ENCODE data around the gene DLGAP1. TPM values are rescaled to one million over a fixed set of nuclear protein-coding genes. Genes with fewer than 3 reads are reported as not detected.

The DLGAP1 gene
- total and polyA plus RNA-seq, 2 of the 13 experiments (the other 11 are each of a cell fraction or from before 2014, with no cell fraction given), result 0.01 TPM; not detected in 1

DNA sequence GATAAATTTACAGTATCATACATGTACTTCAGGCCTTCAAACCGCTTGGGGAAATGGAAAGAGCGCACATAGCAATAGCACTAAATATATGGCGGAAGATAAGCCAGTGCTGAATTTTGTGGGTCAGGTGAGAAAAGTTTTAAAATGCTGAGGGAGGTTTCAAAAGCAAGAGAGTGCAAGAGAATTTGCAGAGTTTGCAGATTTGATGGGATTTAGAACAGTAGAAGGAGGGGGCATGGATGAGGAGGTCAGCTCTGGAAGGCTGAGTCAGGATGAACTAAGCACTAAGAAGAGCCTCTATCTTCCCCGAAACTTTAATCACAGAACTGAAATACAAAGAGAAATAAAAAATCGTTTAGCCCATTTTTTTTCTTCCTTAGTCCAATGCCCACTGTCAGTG is 145.9 kb downstream of the DLGAP1 start:
- DNase-seq (ENCODE audit: low spot score) (no peak), ATAC-seq (no peak), FAIRE-seq (no peak)
- no peak overlapping the region for H2AFZ ChIP-seq (ENCODE audit: low read length)
- H4K20me1 ChIP-seq (ENCODE audit: insufficient read depth, low read length), result no peaks in the 10 kb centered on the region
- WGBS (ENCODE audit: low lambda C conversion rate), result 20% methylated on average over 5 of the region's 5 CpGs
- POLR2A ChIA-PET, result no interaction called here
- no peak overlapping the region for H3K4me2 ChIP-seq (ENCODE audit: low read depth, low read length)
- BruUV-seq (replicated peaks), result no TSS peak
- no peaks in the 10 kb centered on the region for H3K9me3 ChIP-seq (ENCODE audit: low read length)
- no peak overlapping the region for H3K9ac ChIP-seq (ENCODE audit: insufficient read depth, low read depth, low read length)
- H3K4me3 ChIP-seq (replicated peaks in 1 of 3; ENCODE audit: insufficient read depth in 1 of 3, low read depth in 2 of 3, low read length in 3 of 3), result no peak overlapping the region
- intact Hi-C loops (cut with micrococcal nuclease; ENCODE audit: unreplicated experiment) (no loop called here), in situ Hi-C loops (cut with HindIII; ENCODE audit: extremely low pct_ligation_motif_present, low pct_unique_long_range_greater_than_20kb) (no loop called here)
- CTCF ChIA-PET (ENCODE audit: low intra/inter-chr PET ratio, low total read pairs), result no interaction called here
- H3K79me2 ChIP-seq (ENCODE audit: insufficient read depth, low read length), result no peaks in the 10 kb centered on the region
- H3K36me3 ChIP-seq (replicated peaks in 1 of 2; ENCODE audit: control insufficient read depth in 1 of 2, insufficient read depth in 2 of 2, low read length in 2 of 2), result no peaks in the 10 kb centered on the region
- no peaks in the 10 kb centered on the region for H3K27me3 ChIP-seq (ENCODE audit: control insufficient read depth in 1 of 2, insufficient read depth in 2 of 2, low read length in 2 of 2)
- TF ChIP-seq, protein P1, sequence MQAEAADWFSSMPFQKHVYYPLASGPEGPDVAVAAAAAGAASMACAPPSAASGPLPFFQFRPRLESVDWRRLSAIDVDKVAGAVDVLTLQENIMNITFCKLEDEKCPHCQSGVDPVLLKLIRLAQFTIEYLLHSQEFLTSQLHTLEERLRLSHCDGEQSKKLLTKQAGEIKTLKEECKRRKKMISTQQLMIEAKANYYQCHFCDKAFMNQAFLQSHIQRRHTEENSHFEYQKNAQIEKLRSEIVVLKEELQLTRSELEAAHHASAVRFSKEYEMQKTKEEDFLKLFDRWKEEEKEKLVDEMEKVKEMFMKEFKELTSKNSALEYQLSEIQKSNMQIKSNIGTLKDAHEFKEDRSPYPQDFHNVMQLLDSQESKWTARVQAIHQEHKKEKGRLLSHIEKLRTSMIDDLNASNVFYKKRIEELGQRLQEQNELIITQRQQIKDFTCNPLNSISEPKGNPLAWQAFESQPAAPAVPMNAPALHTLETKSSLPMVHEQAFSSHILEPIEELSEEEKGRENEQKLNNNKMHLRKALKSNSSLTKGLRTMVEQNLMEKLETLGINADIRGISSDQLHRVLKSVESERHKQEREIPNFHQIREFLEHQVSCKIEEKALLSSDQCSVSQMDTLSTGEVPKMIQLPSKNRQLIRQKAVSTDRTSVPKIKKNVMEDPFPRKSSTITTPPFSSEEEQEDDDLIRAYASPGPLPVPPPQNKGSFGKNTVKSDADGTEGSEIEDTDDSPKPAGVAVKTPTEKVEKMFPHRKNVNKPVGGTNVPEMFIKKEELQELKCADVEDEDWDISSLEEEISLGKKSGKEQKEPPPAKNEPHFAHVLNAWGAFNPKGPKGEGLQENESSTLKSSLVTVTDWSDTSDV (CRISPR knock-in tag; IDR thresholded peaks at IDR 0.05), result no peak
- TF ChIP-seq MAFF (IDR thresholded peaks at IDR 0.05; ENCODE audit: low read depth, low read length), result peak; percentile 73
- TF ChIP-seq MAFK (conservative IDR thresholded peaks at IDR 0.05 in 1 of 2, IDR thresholded peaks at IDR 0.05 in 1 of 2; ENCODE audit: low read length in 2 of 2), result peak; percentile 71 to 83
- TF ChIP-seq KAT7 (CRISPR knock-in tag; IDR thresholded peaks at IDR 0.05; ENCODE audit: borderline replicate concordance), result no peak
- no peak overlapping the region for H3K27ac ChIP-seq (ENCODE audit: extremely low read length, insufficient read depth, low read length)
- no peaks in the 10 kb centered on the region for H3K4me1 ChIP-seq (ENCODE audit: insufficient read depth, low read length)

DNA sequence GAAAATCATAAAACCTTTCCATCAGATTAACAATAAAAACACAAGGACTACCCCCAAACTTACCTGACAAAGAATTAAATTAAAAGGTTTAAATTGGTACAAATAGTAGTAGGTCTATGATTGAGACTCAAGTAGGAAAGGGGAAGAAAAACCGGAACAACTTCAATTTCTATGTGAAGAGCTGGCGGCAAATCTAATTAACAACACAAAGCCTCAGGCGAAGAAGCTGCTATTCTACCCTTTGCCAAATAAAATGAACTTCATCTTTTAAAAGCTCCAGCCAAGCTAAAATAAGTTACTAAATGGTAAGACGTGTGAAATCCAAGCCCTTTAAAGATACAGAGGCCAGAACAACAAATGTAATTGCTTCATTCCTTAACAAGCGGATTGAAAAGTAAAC is 146.5 kb downstream of the DLGAP1 start:
- Histone ChIP-seq H4K20me1 (ENCODE audit: insufficient read depth, low read length) (no peaks in the 10 kb centered on the region), H3K9ac (ENCODE audit: insufficient read depth, low read depth, low read length) (no peak overlapping the region), H3K9me3 (ENCODE audit: low read length) (no peaks in the 10 kb centered on the region), H3K79me2 (ENCODE audit: insufficient read depth, low read length) (no peaks in the 10 kb centered on the region), H3K36me3 (replicated peaks in 1 of 2; ENCODE audit: control insufficient read depth in 1 of 2, insufficient read depth in 2 of 2, low read length in 2 of 2) (no peaks in the 10 kb centered on the region), H3K27ac (ENCODE audit: extremely low read length, insufficient read depth, low read length) (no peak overlapping the region), H3K27me3 (ENCODE audit: control insufficient read depth in 1 of 2, insufficient read depth in 2 of 2, low read length in 2 of 2) (no peaks in the 10 kb centered on the region), H3K4me2 (ENCODE audit: low read depth, low read length) (no peak overlapping the region), H3K4me1 (ENCODE audit: insufficient read depth, low read length) (no peaks in the 10 kb centered on the region), H3K4me3 (replicated peaks in 1 of 3; ENCODE audit: insufficient read depth in 1 of 3, low read depth in 2 of 3, low read length in 3 of 3) (no peak overlapping the region), H2AFZ (ENCODE audit: low read length) (no peak overlapping the region)
- DNase-seq (ENCODE audit: low spot score), result no peak
- ChIA-PET CTCF (ENCODE audit: low intra/inter-chr PET ratio, low total read pairs) (no interaction called here), POLR2A (no interaction called here)
- WGBS (ENCODE audit: low lambda C conversion rate), result 20% methylated on average over 5 of the region's 5 CpGs
- ATAC-seq, result no peak
- no peak for FAIRE-seq
- in situ Hi-C loops (cut with HindIII; ENCODE audit: extremely low pct_ligation_motif_present, low pct_unique_long_range_greater_than_20kb) (no loop called here), intact Hi-C loops (cut with micrococcal nuclease; ENCODE audit: unreplicated experiment) (no loop called here)
- BruUV-seq (replicated peaks), result no TSS peak
- TF ChIP-seq ZNF562 (CRISPR knock-in tag; IDR thresholded peaks at IDR 0.05; ENCODE audit: borderline replicate concordance) (no peak), JUNB (CRISPR knock-in tag; IDR thresholded peaks at IDR 0.05; ENCODE audit: borderline replicate concordance) (no peak), SNAI1 (CRISPR knock-in tag; IDR thresholded peaks at IDR 0.05; ENCODE audit: borderline replicate concordance) (no peak), PHF5A (CRISPR knock-in tag; IDR thresholded peaks at IDR 0.05; ENCODE audit: low read depth, unreplicated experiment) (no peak), ZNF280D (CRISPR knock-in tag; IDR thresholded peaks at IDR 0.05) (no peak), SNAPC5 (CRISPR knock-in tag; IDR thresholded peaks at IDR 0.05; ENCODE audit: borderline replicate concordance) (no peak), SNAPC2 (CRISPR knock-in tag; IDR thresholded peaks at IDR 0.05) (no peak)

Measured in HepG2 (cell line).